GM21717 (cell line): Measurements from ENCODE around the gene YOD1.

Source experiments
- ATAC-seq: cut with Tn5 transposase; IDR thresholded peaks from one replicate; pipeline ENCODE4 v1.9.1; 2021; ENCODE audit warnings: mild to moderate bottlenecking, moderate library complexity; ENCODE audit not compliant: unreplicated experiment

YOD1 gene

DNA sequence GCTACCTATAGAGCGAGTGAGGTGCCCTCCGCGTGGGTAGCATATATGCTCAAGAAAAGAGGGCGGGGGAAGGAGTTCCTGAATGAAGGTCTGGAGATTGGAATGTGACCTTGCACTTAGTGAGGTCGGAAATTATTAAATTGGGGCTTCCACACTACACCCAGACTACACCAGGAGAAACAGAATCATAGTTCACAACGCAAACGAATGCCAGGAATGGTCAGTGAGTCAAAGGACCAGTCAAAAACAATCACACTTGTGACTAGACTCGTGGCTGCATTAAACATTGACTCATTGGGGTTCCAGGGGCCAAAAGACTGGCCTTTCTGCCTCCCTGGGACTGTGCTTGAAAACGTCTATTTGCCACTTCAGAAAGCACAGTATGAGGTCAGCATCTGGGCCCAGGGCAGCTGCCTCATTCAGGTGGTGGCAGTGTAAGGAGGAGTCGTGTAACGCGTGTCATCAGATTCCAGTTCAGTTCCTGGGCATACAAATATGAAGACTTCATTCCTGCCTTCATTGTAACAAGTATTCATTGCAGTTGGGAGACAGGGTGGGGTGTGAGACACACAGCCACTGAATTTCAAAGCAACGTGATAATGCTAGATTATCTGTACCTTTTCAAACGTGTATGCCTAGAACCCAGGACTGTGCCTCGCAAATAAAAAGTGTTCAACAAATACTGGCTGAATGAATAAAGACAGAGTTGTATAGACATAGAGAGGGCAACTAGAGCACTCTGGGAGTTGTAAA is at the start of gene YOD1:
Gene YOD1, minus strand, starts transcription at position 18 of the 753 bp plus-strand sequence. CDS start 178 bp downstream, outside the sequence.
- no peak for ATAC-seq

DNA sequence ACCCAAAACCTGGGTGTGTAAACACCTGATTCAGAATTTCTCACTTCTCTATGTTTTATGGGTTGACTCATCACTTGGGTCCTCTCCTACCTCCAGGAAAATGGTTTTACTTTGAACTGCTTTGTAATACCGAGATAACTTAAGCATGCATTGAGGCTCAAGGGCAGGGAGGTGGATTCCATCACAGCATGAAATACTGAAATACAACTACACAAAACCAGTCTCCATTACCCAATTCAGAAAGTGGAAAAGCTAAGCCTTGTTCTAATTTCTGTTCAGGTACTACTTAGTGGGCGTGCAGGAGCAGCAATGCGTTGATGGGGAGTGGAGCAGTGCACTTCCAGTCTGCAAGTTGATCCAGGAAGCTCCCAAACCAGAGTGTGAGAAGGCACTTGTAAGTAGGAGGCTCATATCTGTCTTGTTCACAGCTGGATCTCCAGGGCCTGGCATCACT is 46.9 kb upstream of the YOD1 start:
- peak; percentile 93 for ATAC-seq

DNA sequence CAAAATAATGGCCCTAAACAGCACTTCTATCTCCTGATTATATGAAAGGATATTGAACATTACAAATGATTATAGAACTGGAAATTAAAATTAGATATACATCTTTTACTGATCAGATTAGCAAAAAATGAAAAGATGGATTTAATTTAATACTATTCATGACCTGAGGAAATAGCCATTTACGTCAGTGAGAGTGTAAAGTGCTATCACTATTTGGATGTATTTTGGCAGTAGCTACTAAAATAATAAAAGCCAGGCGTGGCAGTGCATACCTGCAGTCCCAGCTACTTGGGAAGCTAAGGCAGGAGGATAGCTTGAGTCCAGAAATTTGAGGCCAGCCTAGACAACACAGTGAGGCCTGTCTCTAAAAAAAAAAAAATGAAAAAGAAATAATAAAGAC is 42.9 kb upstream of the YOD1 start:
- no peak for ATAC-seq

DNA sequence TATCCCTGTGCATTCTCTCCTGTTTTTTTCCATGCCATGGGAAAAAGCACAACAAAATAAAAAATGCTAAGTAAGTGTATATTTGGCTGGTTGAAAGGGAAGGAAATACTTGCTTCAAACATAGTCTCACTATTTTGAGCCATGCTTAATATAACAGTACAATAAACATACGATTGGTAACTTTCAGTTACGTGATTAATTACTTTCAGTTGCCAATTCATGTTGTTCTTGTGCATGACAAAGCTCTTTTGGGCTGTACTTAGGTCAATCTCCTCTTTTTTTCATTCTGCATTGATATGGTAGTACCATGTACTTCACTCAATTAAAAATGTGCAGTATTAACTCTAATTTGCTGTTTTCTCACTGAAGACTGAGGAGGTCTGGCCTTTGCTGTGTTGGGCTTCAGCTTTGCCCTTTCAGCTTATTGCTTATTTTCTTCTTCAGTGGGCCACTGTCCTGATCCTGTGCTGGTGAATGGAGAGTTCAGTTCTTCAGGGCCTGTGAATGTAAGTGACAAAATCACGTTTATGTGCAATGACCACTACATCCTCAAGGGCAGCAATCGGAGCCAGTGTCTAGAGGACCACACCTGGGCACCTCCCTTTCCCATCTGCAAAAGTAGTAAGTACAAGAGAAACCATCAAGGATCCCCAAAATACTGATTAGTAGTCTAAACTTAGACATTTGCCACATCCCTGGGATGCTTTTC is 40.3 kb upstream of the YOD1 start:
- no peak for ATAC-seq

DNA sequence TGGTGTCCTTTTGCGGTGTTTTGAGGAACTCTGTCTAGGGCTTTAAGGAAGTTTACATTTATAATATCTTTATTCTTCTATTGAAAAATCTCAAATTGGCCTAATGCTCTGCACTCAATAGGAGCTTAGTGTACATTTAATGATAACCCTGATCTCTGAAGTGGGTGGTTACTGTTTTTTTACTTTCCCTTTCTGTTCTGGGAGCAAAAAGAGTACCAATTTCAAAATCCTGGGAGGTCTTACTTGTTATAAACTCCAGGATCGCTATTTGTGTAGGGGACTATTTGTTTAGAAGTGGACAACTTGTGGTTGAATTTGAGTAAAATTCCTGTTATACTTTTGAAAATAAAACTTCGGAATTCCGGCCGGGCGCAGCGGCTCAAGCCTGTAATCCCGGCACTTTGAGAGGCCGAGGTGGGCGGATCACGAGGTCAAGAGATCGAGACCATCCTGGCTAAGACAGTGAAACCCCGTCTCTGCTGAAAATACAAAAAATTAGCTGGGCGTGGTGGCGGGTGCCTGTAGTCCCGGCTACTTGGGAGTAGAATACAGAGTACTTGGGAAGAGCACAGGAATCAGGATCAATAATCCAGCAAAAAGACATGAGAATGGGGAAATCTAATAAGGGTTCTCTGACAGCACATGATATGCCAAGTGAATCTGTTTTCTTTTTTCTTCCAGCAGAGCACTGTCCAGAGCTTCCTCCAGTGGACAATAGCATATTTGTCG is 38.8 kb upstream of the YOD1 start:
- ATAC-seq: no peak

DNA sequence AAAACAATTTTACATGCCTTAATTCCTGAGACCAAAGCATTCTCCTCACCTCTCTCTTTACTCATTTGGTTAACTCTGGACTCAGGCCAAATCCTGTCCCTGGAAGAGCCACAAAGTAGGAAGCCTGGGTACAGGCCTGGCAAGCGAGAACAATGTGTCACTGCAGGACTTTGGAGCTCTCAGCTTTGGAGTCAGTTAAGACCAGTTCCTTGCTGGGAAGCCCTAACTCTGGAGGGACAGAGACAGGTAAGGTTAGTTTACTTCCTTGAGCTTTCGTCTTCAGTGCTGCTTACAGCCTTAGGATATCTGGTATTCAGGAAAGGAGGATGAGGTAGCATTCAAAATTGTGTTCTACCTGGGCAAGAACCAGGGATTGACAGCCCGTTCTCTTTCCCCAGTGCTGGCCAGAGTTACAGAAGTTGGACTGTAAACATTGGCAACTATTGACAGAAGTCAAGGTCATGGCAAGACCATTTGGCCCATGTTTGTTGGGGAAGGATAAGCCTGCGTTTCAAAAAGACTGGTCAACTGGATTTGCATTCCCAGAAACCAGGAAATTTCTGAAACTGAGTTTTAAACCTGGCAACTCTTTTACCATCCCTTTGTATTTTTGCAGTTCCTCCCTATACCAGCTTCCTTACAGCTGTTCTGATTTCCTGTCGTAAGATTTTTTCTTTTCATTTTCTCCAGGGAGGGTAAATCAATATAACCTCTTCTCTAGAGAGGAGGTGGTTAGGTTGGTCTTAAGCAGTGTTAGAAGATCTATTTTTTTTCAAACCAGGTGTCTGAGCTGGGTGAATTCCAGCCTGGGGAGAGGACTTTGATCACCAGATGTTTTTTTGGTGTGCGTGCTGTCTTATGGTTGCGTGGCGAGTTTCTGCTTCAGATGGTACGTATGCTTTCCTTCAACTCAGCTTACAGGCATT is 38.0 kb upstream of the YOD1 start, which contains the start of gene C4BPB:
Gene C4BPB, plus strand, starts transcription at position 160 of the 926 bp plus-strand sequence. Its CDS starts 672 bp downstream, at position 832.
- no peak for ATAC-seq

DNA sequence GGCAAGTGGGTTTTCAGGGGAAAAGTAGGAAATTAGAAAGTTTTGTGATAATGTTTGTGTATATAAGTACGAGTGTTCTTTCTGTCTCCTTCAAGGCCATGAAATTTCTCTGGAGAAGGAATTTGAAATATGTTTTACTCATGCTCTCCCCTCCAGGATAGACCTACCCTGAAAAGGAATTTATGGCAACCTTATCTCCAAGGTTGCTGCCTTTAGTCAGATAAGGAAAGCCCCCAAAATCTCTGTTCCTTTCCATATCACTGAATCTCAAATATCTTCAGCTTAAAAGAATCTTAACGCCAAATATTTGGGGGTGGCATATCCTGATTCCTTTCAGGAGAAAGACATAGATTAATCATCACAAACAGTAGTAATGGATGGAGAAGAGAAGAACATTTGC is 37.2 kb upstream of the YOD1 start:
- no peak for ATAC-seq

DNA sequence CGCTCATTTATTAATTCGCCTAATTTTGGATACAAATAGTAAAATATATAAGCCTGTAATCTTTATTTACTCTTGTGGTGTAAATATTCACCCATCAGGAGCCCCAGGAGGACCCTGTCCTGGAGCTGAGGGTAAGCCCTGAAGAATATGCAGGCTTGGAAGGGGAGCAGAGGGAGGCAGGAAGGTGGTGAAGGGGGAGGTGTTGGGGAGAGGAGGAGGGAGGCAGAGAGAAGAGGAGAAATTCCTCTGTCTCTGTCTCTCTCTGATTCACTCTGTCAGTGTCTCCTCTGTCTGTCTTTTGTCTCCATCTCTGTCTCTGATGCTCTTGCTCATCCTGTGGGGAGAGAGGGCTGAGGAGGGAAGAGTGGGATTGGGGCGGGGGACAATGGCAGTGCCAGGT is 34.9 kb upstream of the YOD1 start:
- no peak for ATAC-seq

DNA sequence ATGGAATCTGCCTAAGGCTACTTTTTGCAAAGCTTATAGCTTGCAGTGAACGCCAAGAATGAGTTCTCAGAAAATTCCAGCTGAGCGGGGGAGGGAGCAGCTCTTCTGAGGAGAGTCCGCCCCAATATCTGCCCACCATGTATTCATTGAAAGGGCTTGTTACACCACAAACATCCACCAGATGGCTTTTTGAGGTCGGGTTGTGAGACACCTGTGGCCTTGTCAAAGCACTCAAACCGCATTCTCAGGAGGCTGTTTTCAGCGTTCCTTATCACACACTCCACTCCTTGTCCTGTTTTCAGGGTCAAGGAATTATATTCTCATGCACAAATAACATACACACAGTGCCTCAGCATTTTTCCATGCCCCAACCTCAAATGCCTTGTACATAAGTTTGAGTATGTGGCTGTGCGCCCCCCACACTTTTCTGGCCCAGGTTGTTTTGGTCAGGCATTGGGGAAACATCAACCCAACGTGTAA is 33.7 kb upstream of the YOD1 start:
- no peak for ATAC-seq

DNA sequence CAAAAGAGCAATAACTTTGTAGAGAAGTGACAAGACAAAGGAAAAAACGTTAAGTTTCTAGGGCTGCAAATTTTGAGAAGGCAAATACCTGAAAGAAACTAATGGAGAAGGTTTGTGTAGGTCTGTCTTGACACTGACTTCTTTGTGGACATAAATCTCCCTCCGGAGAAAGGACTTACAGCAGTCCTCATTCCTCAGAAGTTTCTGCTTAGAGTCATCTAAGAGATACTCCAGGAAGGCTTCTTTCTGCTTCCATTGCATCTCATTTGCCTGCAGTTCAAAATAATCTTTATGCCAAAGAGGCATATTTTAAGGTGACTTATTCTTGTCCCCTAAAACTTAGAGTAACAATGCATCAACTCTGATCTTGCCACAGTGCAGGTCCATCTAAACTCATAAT is 33.2 kb upstream of the YOD1 start:
- no peak for ATAC-seq

DNA sequence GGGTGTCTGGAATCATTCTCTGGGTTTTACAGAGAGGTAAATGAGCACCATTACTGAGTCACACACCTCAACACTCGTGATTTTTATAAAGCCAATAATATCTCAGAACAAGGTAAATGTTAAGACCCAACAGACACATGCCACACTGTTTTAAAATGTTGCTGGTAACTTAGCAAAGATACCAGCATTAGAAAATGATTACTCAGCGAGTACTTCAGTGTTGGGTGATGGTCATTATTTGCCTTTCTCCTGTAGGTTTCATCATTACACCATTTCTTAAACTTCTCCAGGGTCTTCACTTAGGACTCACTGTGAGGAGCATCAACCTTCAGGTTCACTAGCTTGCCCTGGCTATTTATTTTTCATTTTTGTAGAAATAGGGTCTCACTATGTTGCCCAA is 30.8 kb upstream of the YOD1 start:
- no peak for ATAC-seq

DNA sequence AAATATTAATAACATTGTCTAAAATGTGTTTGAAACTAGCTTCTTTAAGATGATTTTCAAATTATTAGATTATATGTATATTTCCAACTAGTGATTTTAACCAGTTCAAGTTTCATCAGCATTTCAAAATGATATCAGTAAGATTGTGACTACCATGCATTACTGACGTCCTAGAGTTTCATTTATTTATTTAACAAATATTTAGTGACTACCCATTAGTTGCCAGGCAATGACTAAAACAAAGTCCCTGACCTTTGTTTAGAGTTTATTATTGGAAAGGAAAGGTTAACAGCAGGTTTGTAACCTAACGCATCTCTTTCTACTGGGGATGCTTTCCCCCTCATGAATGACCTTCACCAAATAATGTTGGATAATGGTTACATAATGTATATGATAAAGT is 30.1 kb upstream of the YOD1 start:
- ATAC-seq: no peak

DNA sequence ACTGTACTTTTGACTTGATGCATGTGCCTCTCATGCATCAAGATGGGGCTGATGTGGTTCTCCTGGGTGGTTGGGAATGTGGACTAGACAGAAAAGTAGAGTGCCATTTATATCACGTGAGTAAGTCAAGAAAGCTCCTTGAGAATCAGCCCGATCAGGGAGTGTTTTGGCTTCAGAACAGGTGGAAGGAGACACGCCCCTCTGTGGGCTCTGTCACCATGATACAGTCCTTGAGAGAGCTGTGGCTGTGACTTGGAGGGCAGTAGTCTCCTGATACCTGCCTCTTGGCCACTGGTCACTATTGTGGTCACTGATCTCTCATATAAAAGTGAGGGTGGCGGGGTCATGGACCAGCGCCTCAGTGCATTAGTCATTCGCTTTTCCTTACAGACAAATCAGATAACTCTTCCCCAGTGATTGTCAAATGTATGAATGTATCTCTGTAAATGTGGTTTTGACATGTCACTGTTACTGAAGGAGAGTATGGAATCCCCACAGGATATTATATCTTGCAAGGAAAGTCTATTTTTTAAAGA is 28.8 kb upstream of the YOD1 start:
- ATAC-seq: no peak

DNA sequence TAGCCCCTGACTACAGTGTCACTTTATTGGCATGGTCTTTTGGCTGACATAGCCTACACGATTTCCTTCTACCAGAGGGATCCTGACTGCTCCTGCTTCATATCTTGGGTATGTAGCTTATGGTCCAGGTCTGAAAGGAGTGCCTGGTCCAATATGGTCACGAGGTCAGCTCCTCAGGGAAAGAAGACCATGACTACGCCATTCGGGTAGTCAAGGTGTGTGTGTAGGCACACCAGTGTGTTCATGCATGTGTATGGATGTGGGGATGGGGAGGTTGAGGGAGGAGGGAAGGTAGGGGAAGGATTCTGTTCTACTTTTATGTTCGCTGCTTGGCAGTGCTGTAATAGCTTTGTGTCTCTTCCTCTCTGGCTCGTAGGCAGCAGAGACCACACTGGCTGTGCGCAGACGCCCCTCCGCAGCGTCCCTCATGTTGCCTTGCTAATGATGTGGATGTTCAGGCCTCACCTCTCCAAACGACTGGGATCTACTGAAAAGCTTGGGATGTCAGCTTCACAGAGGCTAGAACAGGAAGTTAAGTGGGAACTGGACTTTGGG is 27.6 kb upstream of the YOD1 start:
- ATAC-seq: no peak

DNA sequence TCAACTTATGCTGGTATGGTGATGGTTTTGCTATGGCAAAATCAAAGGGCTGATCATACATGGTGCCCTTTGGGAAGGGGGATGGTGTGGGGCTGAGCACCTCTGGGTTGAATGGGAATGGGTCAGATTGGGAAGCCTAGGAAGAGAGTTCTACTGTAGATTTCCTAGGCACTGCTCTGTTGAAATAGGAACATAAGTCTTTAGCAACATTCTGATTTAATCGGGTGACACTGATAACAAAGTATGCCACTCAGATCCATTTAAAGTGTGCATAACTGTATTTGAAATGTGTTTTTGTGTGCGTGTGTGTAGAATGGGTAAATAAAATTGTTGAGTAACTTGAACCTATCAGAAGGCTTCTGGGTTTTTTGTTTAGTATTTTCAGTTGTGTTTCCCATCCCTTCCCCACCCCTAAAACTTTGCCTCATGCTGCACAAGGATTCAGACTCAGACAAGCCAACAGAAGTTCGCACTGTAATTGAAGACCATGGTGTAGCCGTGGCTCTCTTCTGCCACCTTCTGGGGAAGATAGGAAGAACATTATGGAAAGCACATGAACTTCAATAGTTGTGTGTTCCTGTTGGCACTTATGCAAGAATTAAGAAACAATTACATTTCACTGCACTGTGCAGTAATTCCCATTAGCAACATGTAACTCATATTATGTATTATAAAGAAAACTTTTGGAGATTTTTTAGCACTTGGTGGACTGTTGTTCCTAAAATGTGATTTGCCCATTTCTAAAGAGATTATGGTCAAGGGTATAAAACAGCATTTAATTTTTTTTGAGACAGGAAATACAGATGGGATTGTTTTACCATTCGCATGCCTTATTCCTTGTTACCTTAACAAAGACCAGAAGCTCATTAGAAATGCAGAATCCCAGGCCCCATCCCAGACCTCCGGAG is 26.7 kb upstream of the YOD1 start:
- no peak for ATAC-seq

DNA sequence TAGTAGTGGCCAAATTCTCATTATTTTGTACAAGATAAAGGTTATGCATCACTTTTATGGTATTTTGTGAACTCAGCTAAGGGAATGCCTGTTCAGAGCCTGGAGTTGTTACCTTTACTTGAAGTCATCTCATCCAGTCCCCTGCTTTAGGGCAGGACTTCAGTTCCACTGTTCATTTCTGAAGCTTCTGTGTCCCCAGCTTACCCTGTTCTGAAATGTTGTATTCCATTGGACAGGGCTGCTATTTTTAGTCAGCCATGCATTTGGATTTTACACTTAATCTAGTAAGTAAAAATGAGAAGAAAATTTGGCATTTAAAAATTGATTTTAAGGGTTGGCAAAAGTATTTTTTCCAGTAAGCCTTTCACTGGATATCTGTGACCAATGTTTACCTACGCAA is 26.0 kb upstream of the YOD1 start:
- ATAC-seq: no peak

DNA sequence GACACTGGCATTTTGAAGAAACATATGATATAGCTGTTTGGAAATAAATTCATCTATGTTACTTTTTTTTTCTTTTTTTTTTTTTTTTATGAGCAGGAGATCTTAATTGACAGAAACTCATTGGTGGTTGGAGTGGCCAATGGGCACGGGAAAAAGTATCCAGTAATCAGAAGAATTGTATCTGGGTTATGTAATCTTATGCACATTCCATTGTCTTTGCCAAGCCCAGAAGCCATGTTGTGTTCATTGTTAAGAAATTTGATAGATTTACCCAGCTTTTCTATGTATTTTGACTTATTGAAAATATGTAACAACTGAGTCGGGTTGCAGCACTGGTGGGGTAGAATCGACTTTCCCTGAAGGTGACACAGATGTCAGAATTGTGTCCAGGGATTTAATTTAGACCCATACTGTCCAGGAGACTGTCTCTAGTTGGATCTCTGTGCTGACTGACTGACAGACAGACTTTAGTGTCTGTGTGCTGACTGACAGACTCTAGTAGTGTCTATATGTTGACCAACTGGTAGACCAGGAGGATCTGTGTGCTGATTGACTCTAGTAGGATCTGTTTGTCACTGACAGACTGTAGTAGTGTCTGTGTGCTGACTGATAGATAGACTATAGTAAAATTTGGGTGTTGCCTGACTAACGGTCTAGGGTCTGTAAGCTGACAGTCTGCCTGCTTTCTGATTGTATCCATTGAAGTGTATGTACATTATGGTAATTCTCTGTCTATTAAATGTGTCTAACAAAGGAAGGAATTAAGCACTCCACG is 25.4 kb upstream of the YOD1 start:
- no peak for ATAC-seq
